T-helper 2 cell treated with Interferon-gamma antibody and Interleukin-4, amounts not matched to agents 5 μg/mL and 100 μg/mL, for 36 hours (primary cell): ENCODE measurements around the gene ATAD1.
"Not testable (repeated sequence)": the region's sequence is repeated elsewhere in the genome, so short reads cannot be mapped to it uniquely, and the experiment has no call there.

Source experiments
- DNase-seq: peaks from one replicate; pipeline ENCODE4 v3.0.0; 2021; ENCODE audit warnings: low spot score
- H3K27ac Mint-ChIP-seq: one replicate; pipeline ENCODE4 v1.8.0; 2021; ENCODE audit warnings: mild to moderate bottlenecking, mixed read lengths
- H3K27me3 Mint-ChIP-seq: one replicate; pipeline ENCODE4 v1.8.0; 2021; ENCODE audit warnings: low read depth, mixed read lengths
- H3K36me3 Mint-ChIP-seq: one replicate; pipeline ENCODE4 v1.8.0; 2021; ENCODE audit warnings: low read depth, mixed read lengths
- H3K4me1 Mint-ChIP-seq: one replicate; pipeline ENCODE4 v1.8.0; 2021; ENCODE audit warnings: low read depth, mixed read lengths
- H3K4me3 Mint-ChIP-seq: one replicate; pipeline ENCODE4 v1.8.0; 2022; ENCODE audit warnings: mild to moderate bottlenecking, moderate library complexity, mixed read lengths
- H3K9me3 Mint-ChIP-seq: one replicate; pipeline ENCODE4 v1.8.0; 2021; ENCODE audit warnings: mixed read lengths

The ATAD1 gene

GRCh38 chr10:87750001-87750671, 67.9 kb downstream of the ATAD1 start:
- Mint-ChIP-seq H3K36me3 (peaks cover 15% of the 10 kb centered on the region), H3K4me1 (peaks cover 8% of the 10 kb centered on the region), H3K27ac (no peak overlapping the region), H3K4me3 (no peak overlapping the region), H3K9me3 (no peaks in the 10 kb centered on the region), H3K27me3 (no peaks in the 10 kb centered on the region)
- no peak for DNase-seq

- not testable (repeated sequence) for H3K27ac Mint-ChIP-seq, DNase-seq, H3K36me3 Mint-ChIP-seq, H3K9me3 Mint-ChIP-seq, H3K4me3 Mint-ChIP-seq, H3K4me1 Mint-ChIP-seq, H3K27me3 Mint-ChIP-seq
Observed at GRCh38 chr10:87748244-87748643, 69.8 kb downstream of the ATAD1 start.

GRCh38 chr10:87746911-87747310, 71.1 kb downstream of the ATAD1 start:
- H3K9me3 Mint-ChIP-seq: no peaks in the 10 kb centered on the region

GRCh38 chr10:87744606-87745005, 73.4 kb downstream of the ATAD1 start:
- no peaks in the 10 kb centered on the region for H3K9me3 Mint-ChIP-seq
- H3K27me3 Mint-ChIP-seq: peaks cover 13% of the 10 kb centered on the region
- H3K4me1 Mint-ChIP-seq: no peaks in the 10 kb centered on the region
- no peak overlapping the region for H3K27ac Mint-ChIP-seq
- no peaks in the 10 kb centered on the region for H3K36me3 Mint-ChIP-seq
- H3K4me3 Mint-ChIP-seq: no peak overlapping the region
- no peak for DNase-seq

More at GRCh38 chr10:87746911-87747310, 71.1 kb downstream of the ATAD1 start:
- DNase-seq: no peak
- peaks cover 6% of the 10 kb centered on the region for H3K27me3 Mint-ChIP-seq
- H3K36me3 Mint-ChIP-seq: no peaks in the 10 kb centered on the region
- peaks cover 5% of the 10 kb centered on the region for H3K4me1 Mint-ChIP-seq
- no peak overlapping the region for H3K4me3 Mint-ChIP-seq
- H3K27ac Mint-ChIP-seq: no peak overlapping the region

GRCh38 chr10:87742992-87743610, 74.9 kb downstream of the ATAD1 start:
- not testable (repeated sequence) for DNase-seq, H3K27ac Mint-ChIP-seq, H3K9me3 Mint-ChIP-seq, H3K4me3 Mint-ChIP-seq, H3K36me3 Mint-ChIP-seq, H3K4me1 Mint-ChIP-seq
- peaks cover 13% of the 10 kb centered on the region for H3K27me3 Mint-ChIP-seq

GRCh38 chr10:87740254-87740655, 77.8 kb downstream of the ATAD1 start:
- Mint-ChIP-seq H3K4me3 (no peak overlapping the region), H3K36me3 (no peaks in the 10 kb centered on the region), H3K4me1 (no peaks in the 10 kb centered on the region), H3K27ac (no peak overlapping the region), H3K27me3 (peaks cover 20% of the 10 kb centered on the region), H3K9me3 (no peaks in the 10 kb centered on the region)
- no peak for DNase-seq

- no peaks in the 10 kb centered on the region for H3K36me3 Mint-ChIP-seq
- no peaks in the 10 kb centered on the region for H3K4me1 Mint-ChIP-seq
- H3K27ac Mint-ChIP-seq: no peak overlapping the region
- DNase-seq: no peak
- peaks cover 26% of the 10 kb centered on the region for H3K27me3 Mint-ChIP-seq
- H3K9me3 Mint-ChIP-seq: no peaks in the 10 kb centered on the region
- H3K4me3 Mint-ChIP-seq: no peak overlapping the region
Observed at GRCh38 chr10:87739703-87740102, 78.3 kb downstream of the ATAD1 start.

GRCh38 chr10:87738253-87738652, 79.8 kb downstream of the ATAD1 start:
- not testable (repeated sequence) for H3K4me1 Mint-ChIP-seq, H3K4me3 Mint-ChIP-seq, DNase-seq, H3K36me3 Mint-ChIP-seq, H3K9me3 Mint-ChIP-seq, H3K27ac Mint-ChIP-seq
- peaks cover 31% of the 10 kb centered on the region for H3K27me3 Mint-ChIP-seq

- Mint-ChIP-seq H3K4me3 (no peak overlapping the region), H3K27me3 (peaks cover 28% of the 10 kb centered on the region), H3K4me1 (no peaks in the 10 kb centered on the region), H3K9me3 (no peaks in the 10 kb centered on the region), H3K27ac (no peak overlapping the region), H3K36me3 (no peaks in the 10 kb centered on the region)
- no peak for DNase-seq
Observed at GRCh38 chr10:87734987-87735827, 82.8 kb downstream of the ATAD1 start.

GRCh38 chr10:87733081-87733480, 84.9 kb downstream of the ATAD1 start:
- Mint-ChIP-seq H3K36me3 (no peaks in the 10 kb centered on the region), H3K27me3 (peaks cover 31% of the 10 kb centered on the region), H3K27ac (no peak overlapping the region), H3K4me1 (no peaks in the 10 kb centered on the region), H3K9me3 (no peaks in the 10 kb centered on the region), H3K4me3 (no peak overlapping the region)
- no peak for DNase-seq

GRCh38 chr10:87729940-87730339, 88.1 kb downstream of the ATAD1 start:
- H3K4me3 Mint-ChIP-seq: no peak overlapping the region
- H3K9me3 Mint-ChIP-seq: no peaks in the 10 kb centered on the region
- peaks cover 32% of the 10 kb centered on the region for H3K27me3 Mint-ChIP-seq
- no peak overlapping the region for H3K27ac Mint-ChIP-seq
- no peak for DNase-seq
- no peaks in the 10 kb centered on the region for H3K36me3 Mint-ChIP-seq
- no peaks in the 10 kb centered on the region for H3K4me1 Mint-ChIP-seq

GRCh38 chr10:87724789-87725188, 93.2 kb downstream of the ATAD1 start:
- Mint-ChIP-seq H3K27me3 (peaks cover 31% of the 10 kb centered on the region), H3K36me3 (no peaks in the 10 kb centered on the region), H3K27ac (no peak overlapping the region), H3K9me3 (no peaks in the 10 kb centered on the region), H3K4me3 (no peak overlapping the region), H3K4me1 (peaks cover 2% of the 10 kb centered on the region)
- no peak for DNase-seq

GRCh38 chr10:87723500-87723899, 94.5 kb downstream of the ATAD1 start:
- DNase-seq: no peak
- Mint-ChIP-seq H3K4me3 (no peak overlapping the region), H3K36me3 (no peaks in the 10 kb centered on the region), H3K4me1 (peaks cover 2% of the 10 kb centered on the region), H3K9me3 (no peaks in the 10 kb centered on the region), H3K27me3 (peaks cover 28% of the 10 kb centered on the region), H3K27ac (no peak overlapping the region)

GRCh38 chr10:87722716-87723115, 95.3 kb downstream of the ATAD1 start:
- no peaks in the 10 kb centered on the region for H3K9me3 Mint-ChIP-seq
- H3K27ac Mint-ChIP-seq: no peak overlapping the region
- peaks cover 29% of the 10 kb centered on the region for H3K27me3 Mint-ChIP-seq
- no peak overlapping the region for H3K4me3 Mint-ChIP-seq
- peaks cover 2% of the 10 kb centered on the region for H3K4me1 Mint-ChIP-seq
- H3K36me3 Mint-ChIP-seq: no peaks in the 10 kb centered on the region
- no peak for DNase-seq
